NB4 (cell line): Measurements from ENCODE around the gene PCYT2.

Source experiments
- MYC ChIP-seq: IDR thresholded peaks from 2 replicates; pipeline ENCODE4 v1.6.1; 2011; ENCODE audit warnings: low read depth, low read length
- POLR2A ChIP-seq: IDR thresholded peaks from 2 replicates; pipeline ENCODE4 v1.6.1; 2011; ENCODE audit warnings: mild to moderate bottlenecking; ENCODE audit not compliant: insufficient read length; ENCODE audit errors: extremely low read depth
- TF ChIP-seq, protein P1 (sequence below): IDR thresholded peaks from one replicate; pipeline ENCODE4 v1.5.1; 2012; ENCODE audit warnings: low read depth, low read length

- TF ChIP-seq POLR2A (no peak), MYC (no peak)
- TF ChIP-seq, protein P1, sequence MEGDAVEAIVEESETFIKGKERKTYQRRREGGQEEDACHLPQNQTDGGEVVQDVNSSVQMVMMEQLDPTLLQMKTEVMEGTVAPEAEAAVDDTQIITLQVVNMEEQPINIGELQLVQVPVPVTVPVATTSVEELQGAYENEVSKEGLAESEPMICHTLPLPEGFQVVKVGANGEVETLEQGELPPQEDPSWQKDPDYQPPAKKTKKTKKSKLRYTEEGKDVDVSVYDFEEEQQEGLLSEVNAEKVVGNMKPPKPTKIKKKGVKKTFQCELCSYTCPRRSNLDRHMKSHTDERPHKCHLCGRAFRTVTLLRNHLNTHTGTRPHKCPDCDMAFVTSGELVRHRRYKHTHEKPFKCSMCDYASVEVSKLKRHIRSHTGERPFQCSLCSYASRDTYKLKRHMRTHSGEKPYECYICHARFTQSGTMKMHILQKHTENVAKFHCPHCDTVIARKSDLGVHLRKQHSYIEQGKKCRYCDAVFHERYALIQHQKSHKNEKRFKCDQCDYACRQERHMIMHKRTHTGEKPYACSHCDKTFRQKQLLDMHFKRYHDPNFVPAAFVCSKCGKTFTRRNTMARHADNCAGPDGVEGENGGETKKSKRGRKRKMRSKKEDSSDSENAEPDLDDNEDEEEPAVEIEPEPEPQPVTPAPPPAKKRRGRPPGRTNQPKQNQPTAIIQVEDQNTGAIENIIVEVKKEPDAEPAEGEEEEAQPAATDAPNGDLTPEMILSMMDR = no peak
These were observed 52.0 kb downstream of the PCYT2 start for GRCh38 chr17:81858967-81859905.
